Gastroesophageal sphincter (tissue), 4 donors: ENCODE results near the gene MIER1. TPM values are rescaled to one million over a fixed set of nuclear protein-coding genes. Genes with fewer than 3 reads are reported as not detected.
"Not testable (repeated sequence)": the region's sequence is repeated elsewhere in the genome, so short reads cannot be mapped to it uniquely, and the experiment has no call there.

Experiments used
- ATAC-seq: fragments of 150-250 bp; one replicate; pipeline ENCODE4 v1.9.1; 2016; ENCODE audit warnings: mild to moderate bottlenecking, moderate library complexity
- H3K27ac ChIP-seq, 4 donors: fragments of 200-600 bp; sonication (generic) in 3 of 4; 1 replicate in 3 of 4; 2 replicates in 1 of 4; pipeline ENCODE4 v1.5.1; 2016 to 2019
- H3K27me3 ChIP-seq: fragments of 200-600 bp; sonication (generic); one replicate; pipeline ENCODE4 v1.5.1; 2019
- H3K36me3 ChIP-seq, 2 donors: fragments of 200-600 bp; sonication (generic); one replicate each; pipeline ENCODE4 v1.5.1; 2019; ENCODE audit warnings: control low read depth in 1 of 2
- H3K4me1 ChIP-seq, 3 donors: fragments of 200-600 bp; sonication (generic); 1 replicate in 2 of 3; 2 replicates in 1 of 3; pipeline ENCODE4 v1.5.1; 2016 to 2019; ENCODE audit warnings: control low read depth in 2 of 3
- H3K4me3 ChIP-seq, 2 donors: fragments of 200-600 bp; sonication (generic); one replicate each; pipeline ENCODE4 v1.5.1; 2019; ENCODE audit warnings: mild to moderate bottlenecking in 1 of 2, moderate library complexity in 1 of 2
- H3K9me3 ChIP-seq, 3 donors: fragments of 200-600 bp; sonication (generic); one replicate each; pipeline ENCODE4 v1.5.1; 2017 to 2019; ENCODE audit warnings: control low read depth in 2 of 3
- CTCF ChIP-seq, 4 experiments: fragments of 200-600 bp in 2 of 4; fragments of 450-650 bp in 2 of 4; sonication (generic) in 1 of 4; IDR thresholded peaks; one replicate each; pipeline ENCODE4 v1.5.1; 2017 to 2019; ENCODE audit warnings: antibody characterized with exemption in 4 of 4, mild to moderate bottlenecking in 2 of 4, moderate library complexity in 2 of 4
- EP300 ChIP-seq: sonication (generic); formaldehyde crosslinking; IDR thresholded peaks from one replicate; pipeline ENCODE4 v1.6.1; 2017; ENCODE audit warnings: antibody characterized with exemption, mild to moderate bottlenecking
- POLR2A ChIP-seq, 2 donors: fragments of 450-650 bp; IDR thresholded peaks; one replicate each; pipeline ENCODE4 v1.6.1; 2017; ENCODE audit warnings: antibody characterized with exemption in 2 of 2, mild to moderate bottlenecking in 2 of 2, moderate library complexity in 1 of 2
- POLR2AphosphoS5 ChIP-seq: sonication (generic); formaldehyde crosslinking; IDR thresholded peaks from one replicate; pipeline ENCODE4 v1.6.1; 2017; ENCODE audit warnings: antibody characterized with exemption
- WGBS, 2 donors: methylation state at CpG; one replicate each; pipeline ENCODE4 v1.1.5; 2018; ENCODE audit warnings: low coverage in 1 of 2; 5-methylcytosine and 5-hydroxymethylcytosine counted together
- total RNA-seq, 4 donors: library from RNA; depleted of rRNA; stranded (reverse); fragments of >200 nt; gene quantifications; one replicate each; pipeline ENCODE4 v1.1.0, GENCODE V29; 2016

Gene MIER1
- total RNA-seq, 4 donors from 2014 or later = 53.2 to 65.6 (median 57.6) TPM

GRCh38 chr1:66893712-66894111, 31.1 kb upstream of the MIER1 start:
- no peak for TF ChIP-seq CTCF (IDR thresholded peaks at IDR 0.05)
- no peak for TF ChIP-seq POLR2AphosphoS5
- no peak for TF ChIP-seq POLR2A (IDR thresholded peaks at IDR 0.05)
- TF ChIP-seq EP300 = no peak
- ATAC-seq = no peak
- WGBS, 2 donors = 88 to 89% methylated on average over 3 of the region's 3 CpGs

GRCh38 chr1:66915203-66915602, 9.6 kb upstream of the MIER1 start:
- not testable (repeated sequence) for H3K36me3 ChIP-seq, H3K27ac ChIP-seq, H3K4me1 ChIP-seq, H3K27me3 ChIP-seq, ATAC-seq, H3K4me3 ChIP-seq, H3K9me3 ChIP-seq
- 100% methylated on average over 1 of the region's 1 CpG for WGBS, 2 donors

More at GRCh38 chr1:66893712-66894111, 31.1 kb upstream of the MIER1 start:
- Histone ChIP-seq H3K4me1 (no peaks in the 10 kb centered on the region), H3K27me3 (no peaks in the 10 kb centered on the region), H3K36me3 (peaks cover 0 to 5% of the 10 kb centered on the region in 2 donors), H3K9me3 (no peaks in the 10 kb centered on the region), H3K4me3 (no peak overlapping the region), H3K27ac (no peak overlapping the region)

GRCh38 chr1:66916320-66916719, 8.5 kb upstream of the MIER1 start:
- 41 to 52% methylated on average over 2 of the region's 2 CpGs for WGBS, 2 donors
- no peak overlapping the region for H3K4me3 ChIP-seq
- H3K4me1 ChIP-seq = no peaks in the 10 kb centered on the region
- no peak for TF ChIP-seq CTCF (IDR thresholded peaks at IDR 0.05)
- no peak for TF ChIP-seq POLR2AphosphoS5
- no peaks in the 10 kb centered on the region for H3K9me3 ChIP-seq
- no peak overlapping the region for H3K27ac ChIP-seq
- ATAC-seq = no peak
- H3K27me3 ChIP-seq = no peaks in the 10 kb centered on the region
- H3K36me3 ChIP-seq = no peaks in the 10 kb centered on the region

- ATAC-seq = no peak
- 93 to 100% methylated on average over 1 of the region's 1 CpG for WGBS, 2 donors
- Histone ChIP-seq H3K27ac (no peak overlapping the region), H3K36me3 (no peaks in the 10 kb centered on the region), H3K9me3 (no peaks in the 10 kb centered on the region), H3K4me3 (no peak overlapping the region), H3K4me1 (no peaks in the 10 kb centered on the region), H3K27me3 (no peaks in the 10 kb centered on the region)
- no peak for TF ChIP-seq POLR2AphosphoS5
- TF ChIP-seq EP300 = no peak
- no peak for TF ChIP-seq CTCF (IDR thresholded peaks at IDR 0.05)
- TF ChIP-seq POLR2A (IDR thresholded peaks at IDR 0.05) = no peak
These were observed 7.3 kb upstream of the MIER1 start for GRCh38 chr1:66917476-66917875.

GRCh38 chr1:66919063-66919462, 5.7 kb upstream of the MIER1 start:
- no peaks in the 10 kb centered on the region for H3K36me3 ChIP-seq
- no peaks in the 10 kb centered on the region for H3K9me3 ChIP-seq
- H3K27me3 ChIP-seq = no peaks in the 10 kb centered on the region
- TF ChIP-seq POLR2A (IDR thresholded peaks at IDR 0.05) = no peak
- TF ChIP-seq CTCF (IDR thresholded peaks at IDR 0.05) = no peak
- peaks cover 2 to 13% (median 6%) of the 10 kb centered on the region in 3 donors for H3K4me1 ChIP-seq
- WGBS, 2 donors = 86 to 100% methylated on average over 1 of the region's 1 CpG
- no peak overlapping the region for H3K27ac ChIP-seq
- H3K4me3 ChIP-seq = no peak overlapping the region
- no peak for ATAC-seq

DNA sequence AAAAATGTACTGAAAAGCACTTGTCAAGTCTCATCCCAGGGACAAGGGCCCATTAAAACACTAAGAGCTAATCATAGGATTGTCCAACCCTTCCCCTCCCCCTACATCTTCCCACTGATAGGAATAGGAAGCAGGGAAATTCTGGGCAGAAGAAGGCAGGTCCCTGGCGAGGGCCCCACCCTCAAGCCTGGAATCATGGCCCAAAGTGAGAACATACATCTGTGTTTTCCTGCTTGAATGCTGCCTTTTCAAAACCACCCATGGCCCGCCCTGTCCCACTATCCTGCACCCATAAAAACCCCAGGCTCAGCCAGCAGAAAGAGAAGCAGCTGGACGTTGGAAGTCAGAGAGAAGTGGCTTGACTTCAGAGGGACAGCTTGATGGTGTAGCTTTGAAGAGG, 5.0 kb upstream of the MIER1 start:
- no CpG with 5 or more reads among the region's 3 CpGs for WGBS, 2 donors
- no peak for TF ChIP-seq POLR2AphosphoS5
- TF ChIP-seq POLR2A (IDR thresholded peaks at IDR 0.05) = no peak
- TF ChIP-seq CTCF (IDR thresholded peaks at IDR 0.05) = no peak
- no peak for TF ChIP-seq EP300
- no peak overlapping the region for H3K4me3 ChIP-seq
- peaks cover 2 to 15% (median 7%) of the 10 kb centered on the region in 3 donors for H3K4me1 ChIP-seq
- H3K9me3 ChIP-seq = no peaks in the 10 kb centered on the region
- H3K36me3 ChIP-seq = no peaks in the 10 kb centered on the region
- ATAC-seq = no peak
- no peaks in the 10 kb centered on the region for H3K27me3 ChIP-seq
- H3K27ac ChIP-seq = no peak overlapping the region
